HepG2 (cell line): ENCODE data around the gene EMC9. TPM values are rescaled to one million over a fixed set of nuclear protein-coding genes. Genes with fewer than 3 reads are reported as not detected.

ENCODE experiments used
- ATAC-seq: fragments of 200-7000 bp; cut with Tn5 transposase; 3 replicates; pipeline ENCODE4 v1.9.1; 2020; ENCODE audit warnings: mild to moderate bottlenecking, moderate library complexity
- BruUV-seq: library from RNA; stranded (reverse); fragments of 400-500 nt; replicated peaks from 2 replicates; lab custom pipeline; 2021; lab: Mats Ljungman, UMichigan
- CTCF ChIA-PET: fragments of 300-600 bp; formaldehyde crosslinking; extraction: SDS; loops from one replicate; lab custom pipeline; 2021; ENCODE audit warnings: low total read pairs, inconsistent platforms, low intra/inter-chr PET ratio; lab: Yijun Ruan, JAX
- POLR2A ChIA-PET: fragments of 350-600 bp; sonication (Branson Sonifier 250); formaldehyde crosslinking; loops from one replicate; lab custom pipeline; 2020; ENCODE audit warnings: antibody characterized with exemption, inconsistent platforms; lab: Yijun Ruan, JAX
- DNase-seq: peaks from one replicate; pipeline ENCODE4 v3.0.0-alpha.2; 2015; ENCODE audit warnings: low spot score
- FAIRE-seq: peaks from 3 replicates; lab custom pipeline; 2011; peaks lifted over from hg19 to GRCh38; lab: Jason Lieb, UNC
- H2AFZ ChIP-seq: one replicate; pipeline ENCODE4 v1.6.1; 2011; ENCODE audit warnings: low read length, inconsistent platforms
- H3K27ac ChIP-seq: fragments of 300-600 bp; 3 replicates; pipeline ENCODE4 v1.8.0; 2011; ENCODE audit warnings: mixed run types, mild to moderate bottlenecking, mixed read lengths, low read length, inconsistent platforms; ENCODE audit not compliant: insufficient read depth; ENCODE audit errors: extremely low read length
- H3K27me3 ChIP-seq, 2 experiments: fragments of 200-600 bp in 1 of 2; 2 replicates in 1 of 2; 3 replicates in 1 of 2; pipeline versions ENCODE4 v1.6.0 to v1.8.0; 2011; ENCODE audit warnings: low read length in 2 of 2, mild to moderate bottlenecking in 2 of 2, moderate library complexity in 2 of 2, inconsistent platforms in 1 of 2; ENCODE audit not compliant: insufficient read depth in 2 of 2, control insufficient read depth in 1 of 2
- H3K36me3 ChIP-seq, 2 experiments: fragments of 200-600 bp in 1 of 2; replicated peaks in 1 of 2; 2 replicates in 1 of 2; 3 replicates in 1 of 2; pipeline versions ENCODE4 v1.5.1 to v1.8.0; 2011; ENCODE audit warnings: low read length in 2 of 2, inconsistent platforms in 1 of 2; ENCODE audit not compliant: insufficient read depth in 2 of 2, control insufficient read depth in 1 of 2
- H3K4me1 ChIP-seq: 2 replicates; pipeline ENCODE4 v1.5.1; 2012; ENCODE audit warnings: low read length, inconsistent platforms; ENCODE audit not compliant: insufficient read depth
- H3K4me2 ChIP-seq: 2 replicates; pipeline ENCODE4 v1.6.0; 2011; ENCODE audit warnings: low read depth, low read length, inconsistent platforms
- H3K4me3 ChIP-seq, 3 experiments: fragments of 200-600 bp in 1 of 3; sonication (generic), shearing (Covaris generic) in 1 of 3; replicated peaks in 1 of 3; 2 replicates each; pipeline ENCODE4 v1.5.1; 2011 to 2016; ENCODE audit warnings: low read length in 3 of 3, inconsistent platforms in 2 of 3, low read depth in 2 of 3, mild to moderate bottlenecking in 2 of 3, control low read depth in 1 of 3, mixed read lengths in 1 of 3; ENCODE audit not compliant: insufficient read depth in 1 of 3
- H3K79me2 ChIP-seq: one replicate; pipeline ENCODE4 v1.6.1; 2011; ENCODE audit warnings: low read length, inconsistent platforms; ENCODE audit not compliant: insufficient read depth
- H3K9ac ChIP-seq: 2 replicates; pipeline ENCODE4 v1.6.0; 2011; ENCODE audit warnings: mild to moderate bottlenecking, low read depth, low read length, inconsistent platforms; ENCODE audit not compliant: insufficient read depth
- H3K9me3 ChIP-seq: 2 replicates; pipeline ENCODE4 v1.5.1; 2012; ENCODE audit warnings: mild to moderate bottlenecking, low read length
- H4K20me1 ChIP-seq: 2 replicates; pipeline ENCODE4 v1.6.0; 2011; ENCODE audit warnings: inconsistent platforms, mild to moderate bottlenecking, low read length, moderate library complexity; ENCODE audit not compliant: insufficient read depth
- ARHGAP35 ChIP-seq: sonication (generic); formaldehyde crosslinking; IDR thresholded peaks from 2 replicates; pipeline ENCODE4 v1.9.0; 2022; ENCODE audit warnings: mild to moderate bottlenecking, inconsistent platforms, moderate library complexity, missing genetic modification reagents, borderline replicate concordance
- CEBPG ChIP-seq: IDR thresholded peaks from 2 replicates; pipeline ENCODE4 v1.6.1; 2016
- E2F2 ChIP-seq: sonication (generic); formaldehyde crosslinking; IDR thresholded peaks from 2 replicates; pipeline ENCODE4 v1.4.0; 2020; ENCODE audit warnings: missing genetic modification reagents, borderline replicate concordance
- HBP1 ChIP-seq: IDR thresholded peaks from 2 replicates; pipeline ENCODE4 v1.6.1; 2016; ENCODE audit warnings: low read depth, control low read depth
- HDAC2 ChIP-seq: sonication (generic); formaldehyde crosslinking; IDR thresholded peaks from 2 replicates; pipeline ENCODE4 v1.4.0; 2020; ENCODE audit warnings: missing genetic modification reagents
- MIXL1 ChIP-seq: IDR thresholded peaks from 2 replicates; pipeline ENCODE4 v1.6.1; 2016
- PHF5A ChIP-seq: IDR thresholded peaks from one replicate; pipeline ENCODE4 v1.6.1; 2018; ENCODE audit warnings: low read depth, missing genetic modification reagents; ENCODE audit not compliant: unreplicated experiment
- RFX3 ChIP-seq: IDR thresholded peaks from 2 replicates; pipeline ENCODE4 v1.6.1; 2016; ENCODE audit warnings: missing biosample characterization, missing genetic modification reagents
- RNF219 ChIP-seq: sonication (generic); formaldehyde crosslinking; IDR thresholded peaks from 2 replicates; pipeline ENCODE4 v1.5.0; 2020; ENCODE audit warnings: mild to moderate bottlenecking, missing genetic modification reagents
- ZNF383 ChIP-seq: sonication (generic); formaldehyde crosslinking; IDR thresholded peaks from 2 replicates; pipeline ENCODE4 v1.4.0; 2020; ENCODE audit warnings: missing genetic modification reagents, mild to moderate bottlenecking, borderline replicate concordance
- ZNF609 ChIP-seq: sonication (generic); formaldehyde crosslinking; IDR thresholded peaks from 2 replicates; pipeline ENCODE4 v1.4.0; 2020; ENCODE audit warnings: mild to moderate bottlenecking, missing genetic modification reagents, borderline replicate concordance
- ZNF768 ChIP-seq: sonication (generic); formaldehyde crosslinking; IDR thresholded peaks from 2 replicates; pipeline ENCODE4 v1.4.0; 2020; ENCODE audit warnings: missing genetic modification reagents
- WGBS: methylation state at CpG from one replicate; pipeline ENCODE4 v1.1.6; 2017; ENCODE audit warnings: low lambda C conversion rate; 5-methylcytosine and 5-hydroxymethylcytosine counted together
- in situ Hi-C: cut with HindIII; loops from 2 replicates; pipeline ENCODE4 v1.10.0; 2017; ENCODE audit warnings: low pct_unique_long_range_greater_than_20kb; ENCODE audit not compliant: extremely low pct_ligation_motif_present
- intact Hi-C: fragments of 100-400 bp; cut with micrococcal nuclease; formaldehyde crosslinking; loops from one replicate; pipeline ENCODE4 v1.10.0; 2022; ENCODE audit not compliant: unreplicated experiment
- polyA plus RNA-seq, 8 experiments: library from polyadenylated mRNA; depleted of rRNA in 3 of 8; stranded (reverse) in 7 of 8; unstranded in 1 of 8; fragments of >200 nt; fragmentation: Illumina TruSeq in 4 of 8; extraction: Trizol in 4 of 8; gene quantifications; 2 replicates each; pipeline versions ENCODE4 v1.2.1 to v1.2.3, GENCODE V29; 2011 to 2016; ENCODE audit warnings: low read depth in 4 of 8, missing spikeins in 1 of 8, mixed read lengths in 1 of 8; ENCODE audit not compliant: insufficient read depth in 1 of 8
- total RNA-seq, 5 experiments: library from RNA; depleted of rRNA; stranded (reverse); fragments of >200 nt; fragmentation: Illumina TruSeq; extraction: Trizol; gene quantifications; 2 replicates each; pipeline ENCODE4 v1.2.3, GENCODE V29; 2016; ENCODE audit warnings: low read depth in 1 of 5

The EMC9 gene
- total and polyA plus RNA-seq, 2 of the 13 experiments (the other 11 are each of a cell fraction or from before 2014, with no cell fraction given), result 60.5 to 78.7 TPM

GRCh38 chr14:24188251-24189058, 47.1 kb upstream of the EMC9 start, which contains the start of gene IPO4:
Gene IPO4, minus strand, starts transcription at chr14:24188816. Its CDS starts 29 bp downstream, at chr14:24188787.
- FAIRE-seq (peak; percentile 97), ATAC-seq (peak; percentile 88), DNase-seq (peak; percentile 100)
- Histone ChIP-seq H2AFZ (no peak within 1 kb of the TSS), H3K4me2 (peak within 1 kb of the TSS; percentile 96), H3K9ac (peak within 1 kb of the TSS; percentile 84), H3K4me3 (peak within 1 kb of the TSS; percentile 70 to 92 (median 77)), H3K79me2 (peaks cover 24% of the 10 kb centered on the region), H3K36me3 (peaks cover 60 to 70% of the 10 kb centered on the region in 2 experiments), H3K4me1 (peaks cover 42% of the 10 kb centered on the region), H3K27ac (peak within 1 kb of the TSS; percentile 64), H3K27me3 (no peaks in the 10 kb centered on the region), H3K9me3 (no peaks in the 10 kb centered on the region), H4K20me1 (no peaks in the 10 kb centered on the region)
- in situ Hi-C loops, result no loop called here
- POLR2A ChIA-PET, result interaction anchor here (0.6 to 6.4 kb wide), 40 partner anchors 10 to 1094 kb away, joined by 3 to 65 read pairs (median 6); partner anchors contain the start of genes ACIN1, C14orf119, CARMIL3 and CHMP4A
- CTCF ChIA-PET, result no interaction called here
- TSS peak; percentile 76 for BruUV-seq
- WGBS, result 1% methylated on average over 65 of the region's 65 CpGs
- intact Hi-C loops, result loop anchor here (1.0 to 2.0 kb wide), 5 partner anchors 27 to 74 kb away; partner anchors contain the start of genes DCAF11, GMPR2, IRF9 and NEDD8
- peak; percentile 99 for TF ChIP-seq RFX3 (CRISPR knock-in tag)
- TF ChIP-seq HBP1 (CRISPR knock-in tag), result peak; percentile 98
- TF ChIP-seq RNF219, result no peak
- peak; percentile 83 for TF ChIP-seq ZNF609
- peak; percentile 84 for TF ChIP-seq CEBPG (CRISPR knock-in tag)
- peak; percentile 99 for TF ChIP-seq MIXL1 (CRISPR knock-in tag)
- peak; percentile 100 for TF ChIP-seq PHF5A
- peak; percentile 98 for TF ChIP-seq HDAC2 (CRISPR knock-in tag)
- peak; percentile 95 for TF ChIP-seq ZNF383
- TF ChIP-seq ZNF768 (CRISPR knock-in tag), result peak; percentile 88
- peak; percentile 90 for TF ChIP-seq ARHGAP35
- peak; percentile 97 for TF ChIP-seq E2F2 (CRISPR knock-in tag)
